ENCODE measurements around the gene AVPI1. TPM values are rescaled to one million over a fixed set of nuclear protein-coding genes. Genes with fewer than 3 reads are reported as not detected.

AVPI1 gene
- total RNA-seq, 4 donors from 2014 or later = 34.2 to 136 (median 45.4) TPM

DNA sequence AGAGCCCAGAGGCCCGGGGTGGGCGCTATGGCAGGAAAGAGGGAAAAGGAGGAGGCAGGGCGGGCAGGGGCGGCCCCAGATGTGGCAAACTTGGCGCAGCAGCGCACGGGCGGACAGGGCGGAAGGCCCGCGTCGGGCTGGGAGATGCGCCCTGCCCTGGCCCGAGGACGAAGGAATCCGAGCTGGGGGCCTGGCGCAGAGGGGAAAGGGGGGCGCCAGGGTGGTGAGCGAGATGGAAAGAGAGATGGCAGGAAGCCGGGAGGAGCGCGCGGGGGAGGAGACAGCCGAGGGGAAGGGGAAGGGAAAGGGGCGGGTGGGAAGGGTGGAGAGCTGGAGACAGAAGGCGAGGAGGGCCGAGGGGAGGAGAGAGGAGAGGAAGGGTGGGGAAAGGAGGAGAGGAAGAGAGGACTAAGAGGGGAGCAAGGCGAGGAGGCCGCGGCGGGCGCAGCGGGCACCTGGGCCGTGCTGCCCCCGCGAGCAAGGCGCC, 26.3 kb upstream of the AVPI1 start, which contains the start of gene MARVELD1:
Gene MARVELD1, plus strand, starts transcription at position 392 of the 487 bp plus-strand sequence. CDS start 147 bp downstream, outside the sequence.
- Histone ChIP-seq H3K9me3 (no peaks in the 10 kb centered on the region), H3K4me1 (peaks cover 5 to 88% (median 55%) of the 10 kb centered on the region in 3 donors), H3K36me3 (peaks cover 0 to 10% of the 10 kb centered on the region in 2 donors), H3K27ac (peak within 1 kb of the TSS; percentile 97 to 99 (median 98)), H3K4me3 (peak within 1 kb of the TSS; percentile 56 to 72), H3K27me3 (no peaks in the 10 kb centered on the region)
- ATAC-seq = peak; percentile 55
- 0% methylated on average over 2 to 15 of the region's 37 CpGs for WGBS, 2 donors (ENCODE audit: low coverage in 1 of 2)
- TF ChIP-seq, protein P1, sequence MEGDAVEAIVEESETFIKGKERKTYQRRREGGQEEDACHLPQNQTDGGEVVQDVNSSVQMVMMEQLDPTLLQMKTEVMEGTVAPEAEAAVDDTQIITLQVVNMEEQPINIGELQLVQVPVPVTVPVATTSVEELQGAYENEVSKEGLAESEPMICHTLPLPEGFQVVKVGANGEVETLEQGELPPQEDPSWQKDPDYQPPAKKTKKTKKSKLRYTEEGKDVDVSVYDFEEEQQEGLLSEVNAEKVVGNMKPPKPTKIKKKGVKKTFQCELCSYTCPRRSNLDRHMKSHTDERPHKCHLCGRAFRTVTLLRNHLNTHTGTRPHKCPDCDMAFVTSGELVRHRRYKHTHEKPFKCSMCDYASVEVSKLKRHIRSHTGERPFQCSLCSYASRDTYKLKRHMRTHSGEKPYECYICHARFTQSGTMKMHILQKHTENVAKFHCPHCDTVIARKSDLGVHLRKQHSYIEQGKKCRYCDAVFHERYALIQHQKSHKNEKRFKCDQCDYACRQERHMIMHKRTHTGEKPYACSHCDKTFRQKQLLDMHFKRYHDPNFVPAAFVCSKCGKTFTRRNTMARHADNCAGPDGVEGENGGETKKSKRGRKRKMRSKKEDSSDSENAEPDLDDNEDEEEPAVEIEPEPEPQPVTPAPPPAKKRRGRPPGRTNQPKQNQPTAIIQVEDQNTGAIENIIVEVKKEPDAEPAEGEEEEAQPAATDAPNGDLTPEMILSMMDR (IDR thresholded peaks at IDR 0.05) = peak in 1 of 4 experiments; percentile 11
- no peak for TF ChIP-seq EP300 (IDR thresholded peaks at IDR 0.05)
- TF ChIP-seq POLR2A (IDR thresholded peaks at IDR 0.05) = peak; percentile 55 to 69
- TF ChIP-seq POLR2AphosphoS5 (IDR thresholded peaks at IDR 0.05) = peak; percentile 83

DNA sequence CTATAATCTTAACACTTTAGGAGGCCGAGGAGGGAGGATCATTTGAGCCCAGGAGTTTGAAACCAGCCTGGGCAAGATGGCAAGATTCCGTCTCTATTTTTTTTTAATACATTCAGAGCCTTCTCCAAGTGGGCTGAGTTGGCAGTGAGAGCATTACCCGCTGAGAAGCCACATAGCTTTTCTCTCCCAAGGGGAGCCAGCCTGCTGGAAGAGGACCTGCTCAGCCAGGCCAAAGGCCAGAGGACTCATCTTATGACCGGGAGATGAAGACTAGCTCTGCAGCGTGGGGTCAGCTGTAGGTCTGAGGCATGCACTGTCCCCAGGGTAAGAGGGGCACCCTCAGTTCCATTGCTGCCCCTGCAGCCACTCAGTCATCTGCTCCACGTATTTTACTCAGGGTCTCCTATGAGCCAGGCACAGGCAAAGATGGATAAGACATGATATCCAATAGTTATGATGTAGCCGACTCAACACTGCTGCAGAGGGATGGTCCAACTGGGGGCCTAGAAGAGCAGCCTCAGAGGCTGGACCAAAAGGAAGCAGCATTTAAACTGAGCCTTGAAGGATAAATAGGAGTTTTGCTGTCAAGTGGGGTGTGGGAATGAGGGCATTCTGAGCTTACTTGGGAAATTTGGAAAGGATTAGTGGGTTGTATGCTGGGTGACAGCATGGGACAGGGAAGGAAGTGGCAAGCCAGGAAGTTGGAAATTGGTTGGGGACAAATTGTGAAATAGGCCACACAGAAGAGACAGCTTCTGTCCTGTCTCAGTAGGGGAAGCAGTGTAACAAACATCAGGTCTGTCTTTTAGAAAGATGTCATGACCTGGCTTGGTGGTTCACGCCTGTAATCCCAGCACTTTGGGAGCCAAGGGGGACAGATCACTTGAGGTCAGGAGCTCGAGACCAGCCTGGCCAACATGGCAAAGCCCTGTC, 24.9 kb upstream of the AVPI1 start:
- Histone ChIP-seq H3K36me3 (no peaks in the 10 kb centered on the region), H3K9me3 (no peaks in the 10 kb centered on the region), H3K4me1 (peaks cover 5 to 88% (median 50%) of the 10 kb centered on the region in 3 donors), H3K27me3 (no peaks in the 10 kb centered on the region), H3K4me3 (no peak overlapping the region), H3K27ac (peak overlapping the region; percentile 97 to 99 (median 98))
- 65 to 88% methylated on average over 3 to 5 of the region's 9 CpGs for WGBS, 2 donors (ENCODE audit: low coverage in 1 of 2)
- no peak for ATAC-seq
- TF ChIP-seq EP300 (IDR thresholded peaks at IDR 0.05) (no peak), POLR2AphosphoS5 (IDR thresholded peaks at IDR 0.05) (peak; percentile 6), POLR2A (IDR thresholded peaks at IDR 0.05) (no peak)
- TF ChIP-seq, protein P1 (IDR thresholded peaks at IDR 0.05) = no peak

DNA sequence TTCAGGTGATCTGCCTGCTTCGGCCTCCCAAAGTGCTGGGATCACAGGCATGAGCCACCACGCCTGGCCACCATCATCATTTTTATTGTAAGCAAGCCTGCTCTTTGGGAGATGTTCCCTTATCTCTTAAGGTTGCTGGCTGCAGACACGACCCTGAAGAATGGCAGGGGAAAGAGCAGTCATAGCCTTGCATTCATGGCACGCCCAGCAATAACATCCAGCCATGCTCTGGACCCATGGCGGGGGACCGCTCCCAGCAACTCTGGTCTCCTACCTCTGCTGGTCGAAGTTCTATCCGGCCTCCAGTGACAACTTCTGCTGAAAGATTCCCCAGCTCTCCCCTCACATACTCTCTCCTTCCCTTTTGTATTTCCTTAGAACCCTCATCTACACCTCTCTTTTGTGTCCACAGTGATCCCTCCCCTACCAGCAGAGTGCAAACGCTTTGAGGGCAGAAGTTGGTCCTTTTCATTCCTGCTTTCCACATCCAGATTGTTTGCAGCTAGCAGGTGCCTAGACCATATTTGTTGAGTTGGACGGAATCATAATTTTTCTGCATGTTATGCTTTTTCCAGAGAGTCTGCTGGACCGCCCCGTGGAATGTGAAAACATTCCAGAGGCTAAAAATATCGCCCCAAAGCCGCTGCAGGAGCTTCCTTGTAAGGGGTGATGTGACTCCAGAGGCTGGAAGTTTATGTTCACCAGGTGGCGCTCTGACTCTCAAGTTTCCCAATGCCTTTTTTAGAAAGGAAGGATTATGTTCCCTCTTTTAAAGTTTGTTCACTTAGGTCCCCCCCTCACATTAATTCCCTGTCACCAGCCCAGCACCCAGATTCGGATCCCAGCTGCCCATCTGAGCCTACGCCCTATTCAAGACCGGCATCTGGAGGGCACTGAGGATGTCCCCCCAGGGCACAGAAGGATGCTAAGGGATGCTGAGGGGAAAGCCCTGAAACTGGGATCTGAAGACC, 22.2 kb upstream of the AVPI1 start:
- H3K4me3 ChIP-seq = no peak overlapping the region
- H3K9me3 ChIP-seq = no peaks in the 10 kb centered on the region
- TF ChIP-seq POLR2A (IDR thresholded peaks at IDR 0.05) (no peak), EP300 (IDR thresholded peaks at IDR 0.05) (no peak), POLR2AphosphoS5 (IDR thresholded peaks at IDR 0.05) (peak; percentile 42)
- TF ChIP-seq, protein P1 (IDR thresholded peaks at IDR 0.05) = peak in 3 of 4 experiments; percentile 70 to 78 (median 77)
- WGBS, 2 donors (ENCODE audit: low coverage in 1 of 2) = 31 to 41% methylated on average over 9 to 14 of the region's 18 CpGs
- H3K27ac ChIP-seq = peak overlapping the region; percentile 77 to 97 (median 87)
- H3K36me3 ChIP-seq = no peaks in the 10 kb centered on the region
- H3K27me3 ChIP-seq = no peaks in the 10 kb centered on the region
- H3K4me1 ChIP-seq = peaks cover 0 to 65% (median 34%) of the 10 kb centered on the region in 3 donors
- ATAC-seq = peak; percentile 58

DNA sequence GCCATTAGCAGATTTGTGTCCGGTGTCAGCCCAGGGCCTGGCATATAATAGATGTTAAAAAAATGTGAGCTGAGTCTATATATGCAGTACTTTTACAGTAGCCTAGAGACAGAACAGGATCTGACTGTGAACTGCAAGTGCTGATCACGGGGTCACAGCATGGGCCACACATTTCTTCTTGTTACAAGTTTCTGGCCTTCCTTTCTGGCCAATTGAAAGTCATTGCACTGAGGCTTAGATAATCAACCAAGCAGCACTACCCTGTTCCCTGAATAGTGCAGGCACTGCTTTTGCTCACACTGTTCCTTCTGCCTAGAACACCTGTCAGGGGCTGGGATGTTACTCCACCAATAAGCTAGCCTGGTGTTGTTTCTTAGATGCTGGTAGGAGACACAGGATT, 21.1 kb upstream of the AVPI1 start:
- Histone ChIP-seq H3K9me3 (no peaks in the 10 kb centered on the region), H3K27me3 (no peaks in the 10 kb centered on the region), H3K36me3 (no peaks in the 10 kb centered on the region), H3K4me1 (peaks cover 0 to 63% (median 34%) of the 10 kb centered on the region in 3 donors), H3K4me3 (no peak overlapping the region), H3K27ac (peak overlapping the region; percentile 77 to 97 (median 87))
- TF ChIP-seq POLR2AphosphoS5 (IDR thresholded peaks at IDR 0.05) (no peak), EP300 (IDR thresholded peaks at IDR 0.05) (no peak), POLR2A (IDR thresholded peaks at IDR 0.05) (no peak)
- TF ChIP-seq, protein P1 (IDR thresholded peaks at IDR 0.05) = no peak
- 38 to 46% methylated on average over 1 to 2 of the region's 2 CpGs for WGBS, 2 donors (ENCODE audit: low coverage in 1 of 2)
- peak; percentile 23 for ATAC-seq

Data from gastroesophageal sphincter (tissue), 4 donors.